Measurements from ENCODE around the gene BCKDK.

The BCKDK gene

DNA sequence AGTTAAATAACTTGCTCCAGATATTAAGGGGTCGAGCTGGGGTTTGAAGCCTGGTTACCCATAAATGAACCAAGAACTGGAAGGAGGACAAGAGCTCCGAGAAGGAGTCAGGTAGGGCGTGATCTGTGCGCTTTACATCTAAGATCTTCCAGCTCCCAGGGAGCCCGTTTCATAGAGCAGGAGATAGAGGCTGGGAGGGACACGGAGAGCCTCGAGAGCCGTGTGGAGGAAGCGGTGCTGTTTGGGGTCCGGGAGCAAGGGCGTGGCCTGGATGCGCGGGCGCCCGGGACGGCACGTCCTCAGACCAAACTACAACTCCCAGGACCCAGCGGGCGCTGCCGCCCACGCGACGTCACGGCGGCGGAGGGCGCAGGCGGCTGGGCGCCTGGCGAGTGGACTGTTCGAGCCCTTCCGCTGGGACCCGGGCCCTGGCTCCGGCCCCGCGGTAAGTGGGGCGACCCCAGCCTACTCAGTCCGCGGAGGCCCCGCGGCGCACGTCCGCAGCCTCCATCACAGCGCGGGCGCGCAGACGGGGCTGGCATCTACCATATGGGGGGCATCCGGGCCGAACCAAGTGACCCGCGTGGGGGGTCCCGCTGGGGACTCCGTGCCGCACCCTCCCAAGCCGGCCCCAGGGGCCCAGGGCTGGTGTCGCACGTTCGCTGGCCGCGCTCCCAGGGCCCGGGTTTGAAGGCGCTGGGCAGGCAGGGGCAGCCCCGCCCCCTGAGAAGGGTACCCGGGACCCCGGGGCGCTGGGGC, at the start of gene BCKDK:
Gene BCKDK (plus strand): TSS at position 352 of the 759 bp plus-strand sequence. CDS start 838 bp downstream, outside the sequence.
- peak; percentile 81 for DNase-seq (ENCODE audit: low spot score)

DNA sequence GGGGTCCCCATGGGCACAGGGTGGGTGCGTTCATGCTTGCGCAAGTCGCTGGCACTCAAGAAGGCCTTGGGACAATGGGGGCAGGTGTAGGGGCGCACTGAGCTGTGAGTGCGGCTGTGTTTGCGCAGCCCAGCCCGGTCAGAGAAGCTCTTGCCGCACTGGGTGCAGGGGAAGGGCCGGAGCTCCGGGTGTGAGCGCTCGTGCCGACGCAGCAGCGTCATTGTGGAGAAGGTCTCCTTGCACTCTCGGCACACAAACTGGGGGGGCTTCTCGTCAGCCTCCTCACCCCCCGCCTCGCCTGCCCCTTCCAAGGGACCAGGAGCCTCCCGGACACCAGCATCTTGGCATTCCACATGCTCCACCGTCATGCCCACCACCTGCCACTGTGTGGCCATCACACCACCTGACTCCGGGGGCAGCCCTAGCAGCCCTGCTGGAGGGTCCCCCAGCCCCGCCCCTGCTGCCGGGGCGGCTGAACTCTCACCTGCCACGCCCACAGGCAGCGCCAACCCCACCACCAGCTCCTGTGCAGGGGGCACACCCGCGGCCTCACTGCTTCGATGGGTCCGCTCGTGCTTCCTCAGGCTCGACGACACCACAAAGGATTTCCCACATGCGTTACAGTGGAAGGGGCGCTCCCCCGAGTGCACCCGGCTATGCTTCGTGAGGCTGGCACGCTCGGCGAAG, 46.9 kb upstream of the BCKDK start:
- no peak for DNase-seq (ENCODE audit: low spot score)

DNA sequence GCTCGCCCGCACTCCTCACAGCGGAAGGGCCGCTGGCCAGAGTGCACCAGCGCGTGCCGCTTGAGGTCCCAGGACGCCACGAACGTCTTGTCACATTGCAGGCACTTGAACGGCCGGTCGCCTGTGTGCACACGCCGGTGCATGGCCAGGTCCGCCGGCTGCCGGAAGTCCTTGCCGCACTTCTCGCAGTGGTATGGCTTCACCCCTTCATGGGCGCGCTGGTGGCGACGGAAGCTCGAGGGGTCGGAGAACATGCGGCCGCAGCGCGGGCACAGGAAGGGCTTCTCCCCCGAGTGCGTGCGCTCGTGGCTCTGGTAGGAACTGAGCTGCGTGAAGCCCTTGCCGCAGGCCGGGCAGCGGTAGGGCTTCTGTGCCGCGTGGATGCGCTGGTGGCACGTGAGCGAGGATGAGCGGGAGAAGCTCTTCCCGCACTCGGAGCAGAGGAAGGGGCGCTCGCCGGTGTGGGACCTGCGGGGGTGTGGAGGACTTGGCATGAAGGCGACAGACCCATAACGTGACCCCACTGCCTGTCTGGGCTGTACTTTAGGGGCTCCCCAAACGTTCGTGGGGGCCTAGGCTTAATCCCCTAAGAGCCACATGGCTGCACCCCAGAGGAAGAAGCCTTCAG, 46.3 kb upstream of the BCKDK start:
- DNase-seq (ENCODE audit: low spot score): no peak

DNA sequence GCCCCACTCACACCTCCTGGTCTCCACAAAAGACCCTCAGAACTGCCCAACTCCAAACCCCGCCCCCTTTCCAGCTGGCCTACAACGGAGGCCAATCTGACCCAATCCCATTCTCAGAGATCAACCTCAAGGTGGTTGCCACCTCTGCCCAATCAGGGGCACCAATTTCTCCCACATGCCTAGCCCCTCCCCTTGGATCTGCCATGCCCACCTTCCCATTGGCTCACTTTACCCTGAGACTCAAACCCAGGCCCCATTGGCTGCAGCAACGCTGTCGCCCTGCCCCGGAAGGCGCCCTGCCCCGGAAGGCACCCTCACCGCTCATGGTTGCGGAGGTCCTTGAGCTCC, 44.7 kb upstream of the BCKDK start:
- DNase-seq (ENCODE audit: low spot score): no peak

DNA sequence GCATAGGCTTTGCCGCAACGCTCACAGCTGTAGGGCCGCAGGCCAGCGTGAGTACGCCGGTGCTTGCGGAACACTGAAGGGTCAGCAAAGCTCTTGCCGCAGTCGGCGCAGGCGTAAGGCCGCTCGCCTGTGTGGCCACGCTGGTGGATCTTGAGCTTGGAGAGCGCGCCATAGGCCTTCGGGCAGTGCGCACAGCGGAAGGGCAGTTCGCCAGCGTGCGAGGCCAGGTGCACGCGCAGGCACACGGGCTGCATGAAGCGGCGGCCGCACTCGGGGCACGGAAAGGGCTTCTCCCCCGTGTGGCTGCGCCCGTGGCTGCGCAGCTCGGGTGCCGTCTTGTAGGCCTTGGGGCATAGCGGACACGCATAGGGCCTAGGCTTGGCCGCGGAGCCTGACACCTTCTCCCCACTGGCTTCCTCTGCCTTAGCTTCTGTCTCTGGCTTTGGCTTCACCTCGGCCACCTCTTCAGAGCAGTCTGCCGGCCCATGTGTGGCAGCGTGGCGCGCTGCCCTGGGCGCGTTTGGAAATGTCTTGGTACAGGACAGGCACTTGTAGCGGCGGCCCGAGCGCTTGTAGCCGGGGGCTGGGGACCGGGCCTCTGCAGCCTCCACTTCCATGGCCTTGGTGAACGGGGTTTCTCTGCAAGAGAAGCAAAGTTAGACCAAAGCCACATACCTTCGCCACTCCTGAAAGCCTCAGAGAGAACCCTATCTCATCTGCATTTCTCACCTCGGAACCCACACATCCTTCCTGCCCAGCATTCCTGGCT, 44.2 kb upstream of the BCKDK start:
- DNase-seq (ENCODE audit: low spot score): no peak

DNA sequence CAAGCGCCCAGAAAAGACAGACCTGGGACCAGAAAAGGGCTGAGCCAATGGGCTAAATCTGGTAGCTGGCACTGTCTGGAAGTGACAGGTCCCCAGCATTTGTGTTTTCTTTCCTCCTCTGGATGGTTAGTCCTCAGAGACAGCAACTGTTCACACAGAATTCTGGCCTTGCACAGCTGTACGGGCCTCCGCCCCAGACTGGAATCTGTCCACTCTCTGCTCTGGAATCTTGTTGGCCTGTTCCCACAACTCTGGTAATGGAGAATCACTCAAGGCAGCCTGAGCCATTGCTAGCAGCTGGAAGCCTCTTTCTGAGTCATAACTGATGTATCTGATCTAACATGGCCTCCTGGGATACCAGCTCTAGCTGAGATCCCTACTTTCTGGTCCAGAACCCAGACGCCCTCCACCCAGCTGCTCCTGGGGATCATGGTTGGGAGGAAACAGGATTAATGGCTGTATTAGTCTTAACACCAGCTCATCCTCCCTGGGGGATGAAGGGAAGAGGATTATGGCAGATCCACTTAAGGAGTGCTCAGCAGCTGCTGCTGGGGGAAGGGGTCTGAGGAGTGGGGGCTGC, 43.2 kb upstream of the BCKDK start:
- no peak for DNase-seq (ENCODE audit: low spot score)

DNA sequence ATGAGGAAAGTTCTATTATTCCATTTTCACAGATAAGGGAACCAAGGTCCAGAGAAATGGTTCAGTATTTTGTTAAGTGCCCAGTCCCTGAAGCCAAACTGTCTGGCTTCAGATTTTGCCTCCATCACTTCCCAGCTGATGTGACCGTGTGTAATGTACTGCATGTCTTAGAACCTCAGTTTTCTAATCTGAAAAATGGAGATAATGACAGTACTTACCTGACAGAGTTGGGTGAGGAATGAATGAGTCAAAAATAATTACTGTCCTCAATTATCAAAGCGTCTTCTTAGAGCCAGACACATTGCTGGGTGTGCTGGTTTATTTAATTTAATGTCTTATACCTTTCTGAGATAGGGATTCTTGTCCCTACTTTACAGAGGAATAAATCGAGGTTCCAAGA, 40.8 kb upstream of the BCKDK start:
- no peak for DNase-seq (ENCODE audit: low spot score)

DNA sequence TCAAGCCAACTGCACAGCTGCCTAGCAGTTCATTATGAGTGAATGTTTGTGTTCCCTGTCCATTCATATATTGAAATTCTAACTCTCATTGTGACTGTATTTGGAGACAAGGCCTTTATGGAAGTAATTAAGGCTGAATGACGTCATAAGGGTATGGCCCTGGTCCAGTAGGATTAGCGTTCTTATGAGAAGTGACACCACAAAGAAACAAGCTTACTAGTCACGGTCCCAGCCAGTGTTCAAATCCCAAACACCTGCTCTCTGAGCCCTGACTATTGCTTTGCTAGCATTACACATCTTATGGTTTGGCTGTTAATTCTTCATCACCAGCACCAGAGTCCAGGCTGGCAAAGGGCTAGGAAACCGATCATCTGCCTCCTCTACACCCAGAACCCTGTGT, 36.3 kb upstream of the BCKDK start:
- DNase-seq (ENCODE audit: low spot score): no peak

DNA sequence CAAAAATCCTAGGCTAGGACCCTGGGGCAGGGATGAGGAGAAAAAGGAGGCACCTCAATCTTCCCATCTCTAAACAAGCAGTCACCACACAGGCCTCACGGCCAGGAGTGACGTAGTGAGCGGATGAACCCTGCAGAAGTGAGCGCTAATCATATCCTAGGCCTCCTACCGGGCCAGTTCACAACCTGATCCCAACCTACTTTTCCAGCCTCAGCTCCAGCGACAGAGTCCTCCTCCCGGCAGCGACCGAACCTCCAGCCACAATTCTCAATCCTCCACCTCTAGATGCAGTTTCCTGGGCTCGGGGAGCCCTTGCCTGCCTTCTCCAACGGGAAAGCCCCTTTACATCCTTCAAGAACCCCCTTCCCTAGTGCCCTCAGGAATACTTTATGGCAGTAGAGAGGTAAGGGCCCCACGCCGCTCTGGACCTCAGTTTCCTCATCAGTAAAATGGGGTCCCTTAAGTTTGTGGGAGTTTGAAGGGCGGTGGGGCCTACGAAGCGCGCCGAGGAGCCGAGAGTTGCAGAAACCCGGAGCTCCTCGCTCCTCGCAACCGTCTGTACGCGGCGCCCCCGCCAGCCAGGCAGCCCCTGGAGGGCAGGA, 35.5 kb upstream of the BCKDK start:
- DNase-seq (ENCODE audit: low spot score): peak; percentile 62

DNA sequence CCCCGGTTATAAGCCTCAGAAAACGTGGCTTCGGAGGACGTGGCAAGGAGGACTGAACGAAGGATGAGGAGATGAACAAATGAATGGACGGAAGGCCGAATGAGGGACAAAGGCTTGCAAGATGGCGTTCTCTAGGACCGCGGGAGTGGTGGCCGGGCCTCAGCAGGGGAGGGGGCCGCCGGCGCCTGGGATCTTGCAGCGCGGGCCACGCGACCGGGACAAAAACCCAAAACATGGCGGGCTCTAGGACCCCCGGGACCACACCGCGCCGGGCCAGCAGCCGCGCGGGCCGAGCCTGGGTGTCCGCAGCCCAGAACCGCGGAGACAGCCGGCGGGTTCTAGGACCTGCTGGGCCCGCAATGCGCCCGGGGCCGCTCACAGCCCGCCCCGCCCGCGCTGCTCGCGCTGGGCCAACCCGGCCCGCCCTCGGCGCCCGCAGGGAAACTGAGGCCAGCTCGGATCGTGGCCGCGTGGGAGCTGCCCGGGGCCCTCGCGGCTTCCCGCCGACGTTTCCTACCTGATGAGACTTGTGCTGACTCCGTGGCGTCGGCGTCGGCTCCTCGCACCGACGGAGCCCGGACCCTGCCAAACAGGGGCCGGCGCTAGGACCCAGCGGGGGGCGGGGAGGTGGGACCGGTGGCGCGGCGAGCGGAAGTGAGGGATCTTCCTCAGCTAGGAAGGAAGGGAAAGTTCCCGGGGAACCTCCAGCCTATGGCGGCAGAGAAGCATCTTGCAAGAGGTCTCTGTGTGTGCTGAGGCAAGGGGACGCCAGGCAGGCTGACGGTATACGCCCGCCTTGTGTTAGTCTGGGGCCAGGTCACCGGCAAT, 34.8 kb upstream of the BCKDK start:
- DNase-seq (ENCODE audit: low spot score): peak; percentile 93

DNA sequence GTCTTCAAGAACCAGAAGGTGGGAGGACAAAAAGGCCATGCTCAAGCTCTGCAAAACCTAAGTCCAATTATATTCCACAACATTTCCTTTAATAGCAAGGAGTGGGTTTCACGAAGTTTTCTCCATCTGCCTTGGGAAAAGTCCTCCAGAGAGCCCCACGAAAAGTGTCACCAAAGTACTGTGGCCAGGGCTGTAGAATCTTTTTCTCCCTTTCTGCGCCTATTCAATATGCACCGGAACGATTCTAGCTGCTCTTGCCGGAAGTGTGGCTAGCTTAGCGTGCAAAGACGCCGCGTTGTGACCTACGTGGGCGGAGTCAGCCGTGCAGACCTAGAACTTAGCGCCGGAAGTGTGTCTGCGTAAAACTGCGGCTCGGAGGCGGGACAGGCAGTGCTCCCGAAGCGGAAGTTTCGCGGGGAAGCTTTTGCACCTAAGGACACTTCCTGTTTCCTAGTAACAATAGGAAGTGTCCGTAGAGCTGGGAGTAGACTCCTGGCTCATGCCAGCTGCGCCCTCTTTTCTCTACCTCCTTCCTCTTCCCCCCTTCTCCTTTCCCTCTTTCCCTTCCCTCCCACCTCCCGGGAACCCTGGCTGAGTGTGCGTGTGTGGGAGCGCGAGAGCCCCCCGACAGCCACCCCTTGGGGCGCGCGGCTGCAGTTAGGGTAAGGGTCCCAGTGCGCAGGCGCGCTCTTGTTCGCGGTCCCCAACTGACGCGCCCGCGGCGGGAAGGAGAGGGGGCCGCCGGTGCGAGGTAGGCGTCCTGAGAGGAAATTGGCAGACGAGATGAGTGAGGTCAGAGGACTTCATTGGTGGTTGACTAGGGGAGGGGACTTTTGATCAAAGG, 34.0 kb upstream of the BCKDK start, which contains the start of the genes ZNF646 and ZNF668:
Gene ZNF646 (plus strand): TSS at position 453 of the 844 bp plus-strand sequence. CDS start 1,903 bp downstream, outside the sequence.
Gene ZNF668 (minus strand): TSS at position 271 of the 844 bp plus-strand sequence. CDS start 9,781 bp downstream, outside the sequence.
- peak; percentile 100 for DNase-seq (ENCODE audit: low spot score)

DNA sequence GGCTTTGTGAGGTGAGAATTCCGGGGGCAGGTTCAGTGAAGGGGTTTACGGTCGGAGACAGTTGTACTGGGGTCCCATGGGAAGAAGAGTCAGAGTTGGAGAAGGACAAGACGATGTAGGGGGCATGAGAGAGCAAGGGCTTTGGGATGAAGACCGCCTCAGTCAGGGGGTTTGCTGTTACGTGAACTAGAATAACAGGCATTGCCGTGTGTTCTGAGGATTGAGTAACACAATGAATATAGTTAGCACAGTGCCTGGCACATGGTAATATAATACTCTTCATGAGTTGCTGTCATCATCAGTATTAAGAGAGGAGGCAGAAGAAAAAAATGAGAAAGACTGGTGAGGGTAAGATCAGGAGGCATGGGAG, 33.4 kb upstream of the BCKDK start:
- DNase-seq (ENCODE audit: low spot score): no peak

DNA sequence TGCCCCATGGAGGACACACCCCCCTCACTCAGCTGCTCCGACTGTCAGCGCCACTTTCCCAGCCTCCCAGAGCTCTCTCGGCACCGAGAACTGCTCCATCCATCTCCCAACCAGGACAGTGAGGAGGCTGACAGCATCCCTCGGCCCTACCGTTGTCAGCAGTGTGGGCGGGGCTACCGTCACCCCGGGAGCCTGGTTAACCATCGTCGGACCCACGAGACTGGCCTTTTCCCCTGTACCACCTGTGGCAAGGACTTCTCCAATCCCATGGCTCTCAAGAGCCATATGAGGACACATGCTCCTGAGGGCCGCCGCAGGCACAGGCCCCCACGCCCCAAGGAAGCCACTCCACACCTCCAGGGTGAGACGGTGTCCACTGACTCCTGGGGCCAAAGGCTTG, 31.9 kb upstream of the BCKDK start:
- no peak for DNase-seq (ENCODE audit: low spot score)

DNA sequence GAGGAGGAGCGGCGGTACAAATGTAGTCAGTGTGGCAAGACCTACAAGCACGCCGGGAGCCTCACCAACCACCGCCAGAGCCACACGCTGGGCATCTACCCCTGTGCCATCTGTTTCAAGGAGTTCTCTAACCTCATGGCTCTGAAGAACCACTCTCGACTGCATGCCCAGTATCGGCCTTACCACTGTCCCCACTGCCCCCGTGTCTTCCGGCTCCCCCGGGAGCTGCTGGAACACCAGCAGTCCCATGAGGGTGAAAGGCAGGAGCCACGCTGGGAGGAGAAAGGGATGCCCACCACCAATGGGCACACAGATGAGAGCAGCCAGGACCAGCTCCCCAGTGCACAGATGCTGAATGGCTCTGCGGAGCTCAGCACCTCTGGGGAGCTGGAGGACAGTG, 31.2 kb upstream of the BCKDK start:
- no peak for DNase-seq (ENCODE audit: low spot score)

DNA sequence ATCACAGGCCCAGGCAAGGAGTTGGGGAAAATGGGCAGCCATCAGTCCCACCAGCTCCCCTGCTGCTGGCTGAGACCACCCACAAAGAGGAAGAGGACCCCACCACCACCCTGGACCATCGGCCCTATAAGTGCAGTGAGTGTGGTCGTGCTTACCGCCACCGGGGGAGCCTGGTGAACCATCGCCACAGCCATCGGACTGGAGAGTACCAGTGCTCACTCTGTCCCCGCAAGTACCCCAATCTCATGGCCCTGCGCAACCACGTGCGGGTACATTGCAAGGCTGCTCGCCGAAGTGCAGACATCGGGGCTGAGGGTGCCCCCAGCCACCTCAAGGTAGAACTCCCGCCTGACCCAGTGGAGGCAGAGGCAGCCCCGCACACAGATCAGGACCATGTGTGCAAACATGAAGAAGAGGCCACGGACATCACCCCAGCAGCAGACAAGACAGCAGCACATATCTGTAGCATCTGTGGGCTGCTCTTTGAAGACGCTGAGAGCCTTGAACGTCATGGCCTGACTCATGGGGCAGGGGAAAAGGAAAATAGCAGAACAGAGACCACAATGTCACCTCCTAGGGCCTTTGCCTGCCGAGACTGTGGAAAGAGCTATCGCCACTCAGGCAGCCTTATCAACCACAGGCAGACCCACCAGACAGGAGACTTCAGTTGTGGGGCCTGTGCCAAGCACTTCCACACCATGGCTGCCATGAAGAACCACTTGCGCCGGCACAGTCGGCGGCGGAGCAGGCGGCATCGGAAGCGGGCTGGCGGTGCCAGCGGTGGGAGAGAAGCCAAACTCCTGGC, 30.4 kb upstream of the BCKDK start:
- no peak for DNase-seq (ENCODE audit: low spot score)

DNA sequence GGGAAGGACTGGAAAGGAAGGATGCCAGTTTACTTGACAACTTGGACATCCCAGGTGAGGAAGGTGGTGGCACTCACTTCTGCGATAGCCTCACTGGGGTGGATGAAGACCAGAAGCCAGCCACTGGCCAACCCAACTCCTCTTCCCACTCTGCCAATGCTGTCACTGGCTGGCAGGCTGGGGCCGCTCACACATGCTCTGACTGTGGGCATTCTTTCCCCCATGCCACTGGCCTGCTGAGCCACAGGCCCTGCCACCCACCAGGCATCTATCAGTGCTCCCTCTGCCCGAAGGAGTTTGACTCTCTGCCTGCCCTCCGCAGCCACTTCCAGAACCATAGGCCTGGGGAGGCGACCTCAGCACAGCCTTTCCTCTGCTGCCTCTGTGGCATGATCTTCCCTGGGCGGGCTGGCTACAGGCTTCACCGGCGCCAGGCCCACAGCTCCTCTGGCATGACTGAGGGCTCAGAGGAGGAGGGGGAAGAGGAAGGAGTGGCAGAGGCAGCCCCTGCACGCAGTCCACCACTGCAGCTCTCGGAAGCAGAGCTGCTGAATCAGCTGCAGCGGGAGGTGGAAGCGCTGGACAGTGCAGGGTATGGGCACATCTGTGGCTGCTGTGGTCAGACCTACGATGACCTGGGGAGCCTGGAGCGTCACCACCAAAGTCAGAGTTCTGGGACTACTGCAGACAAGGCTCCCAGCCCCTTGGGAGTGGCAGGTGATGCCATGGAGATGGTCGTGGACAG, 29.4 kb upstream of the BCKDK start:
- DNase-seq (ENCODE audit: low spot score): no peak

DNA sequence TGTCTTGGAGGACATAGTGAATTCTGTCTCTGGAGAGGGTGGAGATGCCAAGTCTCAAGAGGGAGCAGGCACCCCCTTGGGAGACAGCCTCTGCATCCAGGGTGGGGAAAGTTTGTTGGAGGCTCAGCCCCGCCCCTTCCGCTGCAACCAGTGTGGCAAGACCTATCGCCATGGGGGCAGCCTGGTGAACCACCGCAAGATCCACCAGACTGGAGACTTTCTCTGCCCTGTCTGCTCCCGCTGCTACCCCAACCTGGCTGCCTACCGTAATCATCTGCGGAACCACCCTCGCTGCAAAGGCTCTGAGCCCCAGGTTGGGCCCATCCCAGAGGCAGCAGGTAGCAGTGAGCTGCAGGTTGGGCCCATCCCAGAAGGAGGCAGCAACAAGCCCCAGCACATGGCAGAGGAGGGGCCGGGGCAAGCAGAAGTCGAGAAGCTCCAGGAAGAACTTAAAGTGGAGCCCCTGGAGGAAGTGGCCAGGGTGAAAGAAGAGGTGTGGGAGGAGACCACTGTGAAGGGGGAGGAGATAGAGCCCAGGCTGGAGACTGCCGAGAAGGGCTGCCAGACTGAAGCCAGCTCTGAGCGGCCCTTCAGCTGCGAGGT, 28.7 kb upstream of the BCKDK start:
- no peak for DNase-seq (ENCODE audit: low spot score)
